CD4-positive, alpha-beta T cell treated with Interleukin-2 at 100 ng/mL for 4 hours (primary cell): ENCODE results near the gene MIER3.
"Not testable (repeated sequence)": the region's sequence is repeated elsewhere in the genome, so short reads cannot be mapped to it uniquely, and the experiment has no call there.

Experiments
- DNase-seq: peaks from one replicate; pipeline ENCODE4 v3.0.0-alpha.2; 2020; ENCODE audit warnings: low spot score

The MIER3 gene, protein sequence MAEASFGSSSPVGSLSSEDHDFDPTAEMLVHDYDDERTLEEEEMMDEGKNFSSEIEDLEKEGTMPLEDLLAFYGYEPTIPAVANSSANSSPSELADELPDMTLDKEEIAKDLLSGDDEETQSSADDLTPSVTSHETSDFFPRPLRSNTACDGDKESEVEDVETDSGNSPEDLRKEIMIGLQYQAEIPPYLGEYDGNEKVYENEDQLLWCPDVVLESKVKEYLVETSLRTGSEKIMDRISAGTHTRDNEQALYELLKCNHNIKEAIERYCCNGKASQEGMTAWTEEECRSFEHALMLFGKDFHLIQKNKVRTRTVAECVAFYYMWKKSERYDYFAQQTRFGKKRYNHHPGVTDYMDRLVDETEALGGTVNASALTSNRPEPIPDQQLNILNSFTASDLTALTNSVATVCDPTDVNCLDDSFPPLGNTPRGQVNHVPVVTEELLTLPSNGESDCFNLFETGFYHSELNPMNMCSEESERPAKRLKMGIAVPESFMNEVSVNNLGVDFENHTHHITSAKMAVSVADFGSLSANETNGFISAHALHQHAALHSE

DNA sequence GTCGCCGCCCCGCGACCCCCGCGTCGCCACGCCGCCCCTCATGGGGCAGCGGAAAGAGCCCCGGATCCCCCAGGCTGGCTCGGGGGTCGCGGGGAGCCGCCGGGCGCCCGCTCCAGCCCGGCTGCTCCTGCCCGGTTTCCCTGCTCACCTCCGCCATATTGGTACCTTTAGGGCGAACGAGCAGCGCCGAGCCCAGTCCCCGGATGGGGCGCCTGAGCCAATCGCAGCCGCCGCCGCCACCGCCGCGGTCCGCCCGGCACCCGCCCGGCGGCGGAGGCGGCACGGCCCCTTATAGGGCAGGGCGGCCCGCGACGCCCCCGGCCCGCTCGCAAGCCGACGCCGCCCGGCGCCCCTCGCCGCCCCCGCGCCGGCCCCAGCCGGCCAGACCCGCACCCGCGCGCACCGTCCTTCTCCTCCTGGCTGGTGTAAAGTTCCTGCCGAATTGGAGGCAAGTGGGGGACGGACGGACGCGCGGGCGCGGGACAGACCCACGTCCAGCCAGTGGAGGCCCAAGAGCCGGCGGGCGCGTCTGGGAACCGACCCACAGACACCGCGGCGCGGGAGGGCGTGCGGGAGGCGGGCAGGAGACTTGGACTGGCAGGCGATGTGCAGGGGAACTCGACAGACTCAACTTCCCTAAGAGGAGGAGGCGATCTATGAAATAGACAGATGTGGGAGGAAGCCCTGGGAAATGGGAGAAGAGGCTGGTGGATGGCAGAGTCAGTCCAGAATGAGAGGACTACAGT lies at the start of gene MIER3:
TSS of gene MIER3 (minus strand) at position 178 of the 746 bp plus-strand sequence. CDS start at position 157, 21 bp downstream.
- DNase-seq = peak; percentile 78

DNA sequence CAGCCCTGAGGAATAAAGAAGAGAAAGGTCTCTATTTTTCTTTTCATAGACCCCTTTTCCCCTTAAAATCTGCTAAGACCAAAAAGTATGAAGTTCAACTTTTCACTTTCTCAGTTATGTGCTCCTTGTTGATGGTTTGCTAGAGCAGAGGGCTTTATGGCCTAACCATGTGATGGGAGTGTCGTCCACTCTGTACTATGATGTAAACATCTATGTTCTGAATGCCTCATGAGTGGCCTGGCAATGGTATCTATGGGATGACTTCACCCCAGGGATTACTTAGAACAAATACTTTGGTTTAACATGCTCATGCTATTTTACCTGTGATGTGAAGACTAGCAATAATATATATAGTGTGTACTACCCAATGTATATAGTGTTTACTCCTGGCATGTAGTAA lies 43.7 kb upstream of the MIER3 start:
- DNase-seq = no peak

DNA sequence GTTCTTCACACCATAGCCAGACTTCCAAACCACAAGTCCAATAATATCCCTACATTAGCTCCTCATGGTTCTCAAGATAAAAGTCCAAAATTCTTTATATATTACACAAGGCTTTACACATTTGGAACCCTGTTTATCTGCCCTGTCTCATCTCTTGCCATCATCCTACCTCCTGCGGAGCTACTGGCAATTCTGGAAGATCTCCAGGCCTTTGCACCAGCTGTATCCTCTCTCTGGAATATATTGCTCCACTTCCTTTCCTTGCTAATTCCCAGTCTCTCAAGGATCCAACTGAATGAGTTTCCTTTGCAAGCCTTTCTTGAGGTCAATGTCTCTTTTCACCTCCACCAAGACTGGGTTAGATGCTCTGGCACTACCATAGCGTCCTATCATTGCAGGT lies 41.3 kb upstream of the MIER3 start:
- DNase-seq = no peak

DNA sequence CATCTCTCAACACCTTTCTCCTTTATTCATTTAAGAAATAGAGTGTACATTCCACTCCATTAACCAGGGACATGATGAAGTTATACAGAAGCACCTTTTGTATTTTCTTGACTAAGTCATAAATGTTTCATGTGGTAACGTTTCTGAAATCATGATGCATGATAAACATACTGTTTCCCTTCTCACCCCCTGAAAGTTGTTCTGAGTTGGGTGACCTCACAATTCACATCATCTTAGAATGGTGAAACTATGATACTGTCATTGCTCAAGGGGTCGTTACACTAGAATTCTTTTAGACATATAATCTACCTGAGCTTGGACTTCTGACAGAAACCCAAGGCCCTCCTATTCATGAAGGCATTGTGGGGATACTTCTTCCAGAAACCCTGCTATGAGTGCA lies 37.8 kb upstream of the MIER3 start:
- no peak for DNase-seq

DNA sequence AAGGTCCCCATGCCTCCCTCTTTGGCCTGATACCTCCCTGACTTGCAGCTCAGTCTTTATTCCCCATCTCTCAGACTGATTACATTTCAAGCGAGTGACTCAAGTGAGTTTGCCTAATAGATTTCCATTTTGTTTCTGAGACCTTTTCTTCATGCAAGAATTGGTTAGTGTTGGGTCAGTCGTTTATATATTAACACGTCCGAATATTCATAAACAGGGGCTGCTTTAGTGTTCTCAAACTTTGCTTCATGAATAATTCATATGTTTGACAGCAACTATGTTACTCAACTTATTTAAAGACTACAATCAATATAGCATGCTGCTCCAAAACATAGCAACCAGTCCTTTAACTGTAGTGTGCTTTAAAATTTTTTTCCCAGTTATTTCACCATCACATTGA lies 36.6 kb upstream of the MIER3 start:
- DNase-seq = no peak

DNA sequence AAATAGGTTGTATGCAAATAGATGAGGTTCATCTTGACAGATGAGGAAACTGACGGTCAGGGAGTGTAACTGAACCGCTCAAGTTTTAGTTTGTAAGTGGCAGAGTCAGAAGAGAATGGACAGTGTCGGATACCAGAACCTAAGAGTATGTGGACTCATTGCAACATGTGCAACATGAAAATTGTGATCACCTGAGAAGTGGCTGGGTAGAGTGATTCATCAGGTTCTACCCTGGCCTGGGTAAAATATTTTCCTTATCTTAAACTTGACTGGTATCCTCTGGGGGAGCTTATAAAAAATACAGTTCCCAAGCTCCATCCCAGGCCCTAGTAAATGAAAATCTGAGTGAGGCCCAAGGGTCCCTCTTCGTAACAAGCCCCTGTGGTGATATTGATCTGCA lies 35.2 kb upstream of the MIER3 start:
- no peak for DNase-seq

DNA sequence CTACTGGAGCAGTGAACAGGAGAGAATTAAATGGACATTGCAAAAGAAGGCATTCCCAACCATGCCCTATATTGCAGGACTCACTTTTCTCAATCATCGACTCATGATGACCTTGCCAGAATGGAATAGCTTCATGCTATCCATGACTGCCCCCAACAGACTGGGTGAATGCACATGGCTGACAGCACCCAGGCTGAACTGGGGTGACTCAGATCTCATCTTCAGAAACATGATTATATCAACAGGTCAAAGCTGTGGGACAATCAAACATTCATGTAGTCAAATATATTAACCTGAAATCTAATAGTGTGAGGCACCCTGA lies 34.7 kb upstream of the MIER3 start:
- DNase-seq = no peak

DNA sequence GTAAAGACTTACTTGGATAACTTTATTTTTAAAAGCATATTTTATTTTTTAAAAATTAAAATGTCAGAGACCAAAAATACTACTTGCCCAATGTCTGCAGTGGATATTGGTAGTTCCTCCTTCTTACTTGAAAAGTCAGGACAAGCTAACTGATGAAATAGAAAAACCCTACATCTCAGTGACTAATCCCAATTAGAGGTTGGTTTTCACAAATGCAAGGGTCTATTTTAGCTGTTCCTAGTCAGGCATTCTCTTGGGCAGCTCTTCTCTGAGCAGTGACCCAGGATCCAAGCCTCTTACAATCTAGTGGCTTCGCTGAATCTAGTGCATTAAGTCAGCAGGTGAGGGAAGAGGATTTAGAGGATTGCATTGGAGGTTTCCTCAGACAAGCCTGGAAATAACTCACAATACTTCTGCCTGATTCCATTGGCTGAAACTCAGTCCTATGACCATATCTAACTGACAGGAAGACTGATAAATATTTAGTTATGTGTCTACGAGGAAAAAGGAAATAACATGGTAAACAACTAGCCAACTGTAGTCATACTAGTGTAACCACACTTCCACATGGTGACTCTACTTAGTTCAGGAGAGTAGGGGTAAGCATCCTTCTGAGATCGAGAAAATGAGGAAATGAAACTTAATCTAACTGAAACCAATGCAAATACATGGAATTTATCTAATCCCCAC lies 34.2 kb upstream of the MIER3 start:
- no peak for DNase-seq

DNA sequence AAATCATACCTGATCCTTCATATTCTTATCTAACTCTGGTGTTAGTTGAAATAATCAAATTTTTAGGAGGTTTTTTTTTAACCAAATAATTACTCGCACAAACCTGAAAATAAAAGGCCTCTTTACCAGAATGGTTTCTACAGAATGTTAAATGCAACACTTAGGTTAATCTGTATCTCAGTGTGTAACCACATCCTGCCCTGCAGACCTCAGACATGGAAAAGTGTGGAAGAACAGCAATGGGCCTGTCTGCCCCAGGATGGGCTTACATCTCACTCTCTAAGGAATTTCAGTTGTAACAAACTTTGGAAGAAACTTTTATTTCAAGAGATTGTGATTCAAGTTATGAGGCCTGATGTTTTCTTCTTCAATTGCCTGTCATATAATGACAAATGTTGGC lies 32.5 kb upstream of the MIER3 start:
- no peak for DNase-seq

DNA sequence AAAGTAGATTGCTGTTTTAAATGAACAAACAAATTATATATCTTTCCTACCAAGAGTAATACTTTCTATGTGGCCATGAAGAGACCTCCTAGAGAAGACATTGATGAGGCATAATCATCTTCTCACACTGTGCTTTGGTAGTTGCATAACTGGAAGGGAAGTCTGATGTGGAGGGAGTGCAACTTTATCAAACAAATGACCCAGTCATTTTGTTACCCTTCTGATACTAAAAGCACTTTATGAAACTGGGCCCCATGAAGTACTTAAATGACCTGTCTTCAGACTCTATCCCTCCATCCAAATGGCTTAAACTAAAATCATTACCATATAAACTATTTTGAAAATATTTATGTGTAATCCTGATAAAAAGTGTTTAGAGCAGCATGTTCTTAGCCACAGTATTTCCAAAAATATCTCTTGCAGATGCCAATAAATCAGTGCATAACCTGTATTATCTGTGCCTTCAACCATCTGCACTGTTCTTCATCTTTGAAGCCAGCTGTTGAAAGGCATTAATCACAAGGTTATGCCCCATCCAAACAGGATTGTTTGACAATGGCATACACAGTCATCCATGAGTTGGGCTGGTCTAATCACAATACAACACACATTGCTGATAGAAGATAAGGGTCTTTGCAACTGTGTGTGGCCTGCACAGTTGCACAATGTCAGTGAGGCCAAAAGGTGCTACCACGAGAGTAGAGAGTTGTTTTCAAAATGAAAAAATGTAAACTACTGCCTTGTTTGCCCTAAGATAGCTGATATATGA lies 31.9 kb upstream of the MIER3 start:
- DNase-seq = no peak

DNA sequence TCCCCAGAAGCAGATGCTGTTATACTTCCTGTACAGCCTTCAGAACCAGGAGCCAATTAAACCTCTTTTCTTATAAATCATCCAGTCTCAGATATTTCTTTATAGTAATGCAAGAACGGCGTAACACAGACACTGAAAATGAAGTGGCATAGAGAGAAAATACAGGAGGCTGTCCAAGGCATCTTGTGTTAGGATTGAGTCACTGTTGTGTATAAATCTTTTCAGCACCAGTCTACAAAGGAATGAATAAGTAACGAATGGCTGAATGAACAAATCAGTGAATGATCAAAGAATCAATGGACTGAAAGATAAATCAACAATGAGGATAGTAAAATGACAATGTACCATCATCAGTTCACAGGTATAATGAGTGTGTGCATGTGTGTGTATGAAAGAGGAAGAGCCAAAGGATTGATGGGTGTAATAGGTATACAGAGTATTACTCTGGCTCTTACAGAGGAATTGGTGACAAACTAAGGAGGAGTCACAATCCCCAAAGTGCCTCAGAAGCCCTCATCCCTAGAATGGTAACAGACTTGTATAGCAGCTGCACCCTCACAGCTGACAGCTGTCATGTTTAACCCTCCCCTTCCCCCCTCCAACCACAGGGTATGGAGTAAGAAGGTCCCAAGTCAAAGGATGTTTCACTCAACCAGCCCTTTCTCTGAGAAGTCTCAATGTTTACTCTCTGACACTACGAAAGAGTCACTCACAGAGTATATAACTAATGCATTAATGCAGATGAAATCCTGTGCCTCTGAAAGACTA lies 29.8 kb upstream of the MIER3 start:
- DNase-seq = no peak

DNA sequence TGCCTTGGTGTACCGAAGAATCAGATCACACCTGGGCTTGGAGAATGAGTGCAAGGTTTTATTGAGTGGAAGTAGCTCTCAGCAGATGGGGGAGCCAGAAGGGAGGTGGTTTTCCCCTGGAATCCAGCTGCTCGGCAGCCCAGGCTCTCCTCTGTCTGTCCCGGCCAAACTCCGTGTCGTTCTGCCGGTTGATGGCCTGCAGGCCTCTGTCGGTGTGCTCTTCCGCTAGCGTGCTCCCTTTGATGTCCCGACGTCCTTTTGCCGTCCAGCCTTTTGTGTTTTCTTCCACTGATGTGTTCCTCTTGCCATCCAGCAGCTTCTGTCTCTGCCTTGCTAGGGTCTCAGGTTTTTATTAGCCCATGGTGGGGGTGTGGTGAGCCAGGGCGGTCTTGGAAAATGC lies 28.0 kb upstream of the MIER3 start:
- DNase-seq = no peak

DNA sequence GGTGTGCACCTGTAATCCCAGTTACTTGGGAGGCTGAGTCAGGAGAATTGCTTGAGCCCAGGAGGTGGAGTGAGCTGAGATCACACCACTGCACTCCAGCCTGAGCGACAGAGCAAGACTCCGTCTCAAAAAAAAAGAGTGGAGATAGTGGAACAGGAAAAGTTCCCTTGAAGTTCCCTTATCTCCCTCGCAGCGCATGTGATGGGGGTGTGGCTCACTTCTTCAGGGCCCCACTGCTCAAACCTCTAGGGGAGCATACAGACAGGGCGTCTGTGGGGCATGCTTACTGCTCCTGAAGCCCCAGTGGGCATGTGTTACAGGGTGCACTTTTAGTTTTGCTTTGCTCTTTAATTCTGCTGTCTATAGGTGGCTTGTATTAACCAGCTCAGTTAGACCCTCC lies 27.6 kb upstream of the MIER3 start:
- not testable (repeated sequence) for DNase-seq

DNA sequence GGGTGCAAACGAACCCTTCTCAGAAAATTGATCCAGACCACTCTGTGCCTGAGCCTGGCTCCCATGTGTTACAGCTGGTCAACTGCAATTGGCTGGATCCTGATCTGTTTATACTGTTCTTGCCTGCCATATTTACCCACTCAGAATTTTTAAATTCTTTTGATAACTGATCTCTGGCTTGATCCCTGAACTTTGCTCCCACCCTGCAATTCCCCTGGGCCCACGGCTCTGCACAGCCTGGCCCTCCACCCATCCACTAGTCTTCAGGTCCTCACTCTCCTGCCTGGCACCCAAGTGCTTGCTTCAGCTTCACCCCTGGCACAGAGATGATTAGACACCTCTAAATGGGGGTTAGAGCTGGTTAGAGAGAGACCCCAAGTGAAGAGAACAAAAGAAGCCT lies 25.9 kb upstream of the MIER3 start:
- DNase-seq = no peak

DNA sequence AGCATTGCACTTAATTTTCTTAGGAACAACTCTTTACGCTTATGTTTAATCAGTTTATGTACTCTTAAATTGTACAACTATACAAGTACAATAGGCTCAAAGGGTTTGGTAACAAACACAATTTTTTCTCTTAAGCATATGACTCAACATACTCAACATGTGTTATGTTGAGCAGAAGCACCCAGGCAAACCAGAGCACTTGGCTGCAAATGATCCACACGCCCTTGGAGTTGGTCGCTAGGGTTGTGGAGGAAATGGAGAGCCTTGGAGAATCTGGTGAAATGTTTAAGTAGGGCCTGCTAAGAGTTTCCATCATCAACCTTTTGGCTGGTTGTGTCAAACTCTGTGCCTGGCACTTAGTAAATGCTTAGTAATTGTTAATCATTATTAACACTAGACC lies 25.1 kb upstream of the MIER3 start:
- DNase-seq = no peak

DNA sequence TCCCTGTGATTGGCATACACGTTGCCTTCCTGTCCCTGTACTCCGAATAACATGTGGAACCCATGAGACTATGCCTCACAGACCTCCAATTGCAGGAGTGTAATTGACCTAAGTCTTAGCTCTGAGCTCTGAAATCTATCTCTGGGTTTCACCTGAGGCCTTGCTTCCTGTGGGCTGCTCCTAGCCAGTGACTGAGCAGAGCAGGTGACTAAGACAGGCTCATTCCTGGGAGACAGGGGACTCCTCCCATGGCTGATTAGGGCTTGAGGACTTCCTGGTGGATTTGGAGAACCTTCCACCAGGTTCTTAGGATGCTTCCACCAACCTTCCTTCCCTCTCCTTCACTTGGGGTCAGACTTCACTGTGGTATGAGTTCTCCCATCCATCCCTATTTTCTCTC lies 22.3 kb upstream of the MIER3 start:
- DNase-seq = no peak

DNA sequence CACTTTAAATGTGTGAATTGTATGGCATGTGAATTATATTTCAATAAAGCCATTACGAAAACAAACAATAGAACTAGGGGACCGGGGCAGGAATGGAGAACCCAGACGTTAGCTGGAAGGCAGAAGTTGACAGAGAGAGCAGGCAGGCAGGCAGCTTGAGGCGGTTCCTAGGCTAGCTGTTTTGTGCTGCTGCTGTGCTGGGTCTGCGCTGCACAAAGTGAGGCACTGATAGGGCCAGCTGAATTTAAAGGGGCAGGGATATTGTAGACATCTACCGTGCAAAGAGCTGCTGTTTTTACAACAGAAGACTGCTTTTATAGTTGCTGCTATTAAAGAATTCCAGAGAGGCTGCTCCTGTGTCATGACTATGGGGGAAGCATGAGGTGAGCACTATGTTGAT lies 21.6 kb upstream of the MIER3 start:
- no peak for DNase-seq

DNA sequence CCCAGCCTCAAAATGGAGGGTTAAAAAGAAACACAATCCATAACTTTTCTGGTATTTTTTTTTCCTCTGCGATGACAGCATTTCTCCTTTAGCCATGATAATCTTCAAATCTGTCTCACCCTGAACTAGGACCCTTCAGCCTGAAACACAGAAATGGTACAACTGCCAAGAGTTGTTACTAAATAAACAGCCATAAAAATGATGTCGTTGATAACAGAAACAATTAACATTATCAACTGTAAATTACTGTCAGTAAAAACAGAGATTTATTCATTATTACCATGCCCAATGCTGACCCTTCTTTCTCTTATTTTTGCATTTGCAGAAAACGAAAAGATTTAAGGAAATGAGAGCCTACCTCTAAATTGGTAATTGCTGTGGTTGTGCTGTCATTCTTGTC lies 19.4 kb upstream of the MIER3 start:
- no peak for DNase-seq

DNA sequence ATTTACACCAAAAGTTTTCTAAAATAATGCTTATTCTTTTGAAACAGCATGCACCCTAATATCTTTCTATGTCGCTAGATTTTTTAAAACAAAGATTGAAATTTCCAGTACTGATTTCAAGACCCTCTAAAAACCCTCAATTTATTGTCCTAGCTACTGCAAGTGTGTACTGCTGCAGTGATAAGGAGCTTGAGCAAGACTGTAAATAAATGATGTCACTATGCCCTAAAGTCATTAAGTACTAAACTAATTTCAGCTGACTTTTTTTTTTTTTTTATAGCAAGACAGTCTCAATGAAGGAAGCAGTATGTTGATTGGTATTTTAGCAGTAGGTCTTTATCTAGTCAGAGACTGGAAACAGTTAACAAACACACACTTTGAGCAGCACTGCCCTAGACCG lies 12.2 kb upstream of the MIER3 start:
- DNase-seq = no peak

DNA sequence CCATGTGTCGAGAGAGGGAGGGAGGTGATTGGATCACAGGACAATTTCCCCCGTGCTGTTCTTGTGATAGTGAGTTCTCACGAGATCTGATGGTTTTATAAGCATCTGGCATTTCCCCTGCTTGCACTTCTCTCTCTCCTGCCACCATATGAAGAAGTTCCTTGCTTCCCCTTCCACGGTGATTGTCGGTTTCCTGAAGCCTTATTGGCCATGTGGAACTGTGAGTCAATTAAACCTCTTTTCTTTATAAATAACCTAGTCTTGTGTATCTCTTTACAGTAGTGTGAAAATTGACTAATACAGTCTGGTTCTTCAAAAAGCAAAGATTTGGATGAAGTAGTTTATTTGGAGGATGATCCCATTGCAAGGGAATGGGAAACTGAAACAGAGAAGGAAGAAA lies 11.3 kb upstream of the MIER3 start:
- no peak for DNase-seq

DNA sequence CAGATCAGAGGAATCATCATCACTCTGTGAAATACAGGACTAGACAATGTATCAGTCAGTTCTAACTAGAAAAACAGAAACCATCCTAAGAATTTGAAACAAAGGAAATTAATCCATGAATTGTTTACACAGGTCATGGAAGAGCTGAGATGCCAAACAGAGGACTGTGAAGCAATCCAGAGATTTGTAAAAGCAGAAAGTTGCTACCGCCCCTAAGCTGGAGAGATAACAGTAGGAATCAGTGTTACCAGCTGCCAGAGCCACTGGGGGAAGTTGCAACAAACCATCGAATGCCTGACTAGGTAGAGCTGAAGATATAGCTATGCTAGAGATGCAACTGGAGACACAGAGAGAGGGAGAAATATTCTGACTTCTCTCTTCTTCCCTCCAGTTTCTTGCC lies 10.4 kb upstream of the MIER3 start:
- DNase-seq = no peak
